GM21390 (cell line): Measurements from ENCODE around the gene MKNK2.

Experiments used
- ATAC-seq: cut with Tn5 transposase; IDR thresholded peaks from one replicate; pipeline ENCODE4 v1.9.1; 2021; ENCODE audit not compliant: unreplicated experiment

MKNK2 gene

DNA sequence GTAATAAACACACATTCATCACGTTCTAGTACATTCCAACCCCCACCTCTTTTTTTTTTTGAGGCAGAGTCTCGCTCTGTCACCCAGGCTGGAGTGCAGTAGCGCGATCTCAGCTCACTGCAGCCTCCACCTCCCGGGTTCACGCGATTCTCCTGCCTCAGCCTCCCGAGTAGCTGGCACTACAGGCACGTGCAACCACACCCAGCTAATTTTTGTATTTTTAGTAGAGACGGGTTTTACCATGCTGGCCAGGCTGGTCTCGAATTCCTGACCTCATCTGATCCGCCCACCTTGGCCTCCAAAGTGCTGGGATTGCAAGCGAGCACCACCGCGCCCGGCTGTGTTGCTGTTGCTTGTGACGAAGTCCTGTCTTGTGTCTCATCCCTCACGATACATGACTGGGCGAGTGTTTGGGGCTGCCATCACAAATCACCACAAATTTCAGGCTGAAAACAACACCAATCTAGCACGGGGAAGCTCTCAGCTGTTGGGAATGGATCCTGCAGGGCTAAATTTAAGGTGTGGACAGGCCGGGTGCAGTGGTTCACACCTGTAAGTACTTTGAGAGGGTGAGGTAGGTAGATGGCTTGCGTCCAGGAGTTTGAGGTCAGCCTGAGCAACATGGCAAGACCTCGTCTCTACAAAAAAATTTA is 29.4 kb upstream of the MKNK2 start:
- ATAC-seq: no peak

- ATAC-seq: no peak
Measured at GRCh38 chr19:2079865-2080301, 28.8 kb upstream of the MKNK2 start.

GRCh38 chr19:2079076-2079864 is 28.2 kb upstream of the MKNK2 start:
- ATAC-seq: no peak

DNA sequence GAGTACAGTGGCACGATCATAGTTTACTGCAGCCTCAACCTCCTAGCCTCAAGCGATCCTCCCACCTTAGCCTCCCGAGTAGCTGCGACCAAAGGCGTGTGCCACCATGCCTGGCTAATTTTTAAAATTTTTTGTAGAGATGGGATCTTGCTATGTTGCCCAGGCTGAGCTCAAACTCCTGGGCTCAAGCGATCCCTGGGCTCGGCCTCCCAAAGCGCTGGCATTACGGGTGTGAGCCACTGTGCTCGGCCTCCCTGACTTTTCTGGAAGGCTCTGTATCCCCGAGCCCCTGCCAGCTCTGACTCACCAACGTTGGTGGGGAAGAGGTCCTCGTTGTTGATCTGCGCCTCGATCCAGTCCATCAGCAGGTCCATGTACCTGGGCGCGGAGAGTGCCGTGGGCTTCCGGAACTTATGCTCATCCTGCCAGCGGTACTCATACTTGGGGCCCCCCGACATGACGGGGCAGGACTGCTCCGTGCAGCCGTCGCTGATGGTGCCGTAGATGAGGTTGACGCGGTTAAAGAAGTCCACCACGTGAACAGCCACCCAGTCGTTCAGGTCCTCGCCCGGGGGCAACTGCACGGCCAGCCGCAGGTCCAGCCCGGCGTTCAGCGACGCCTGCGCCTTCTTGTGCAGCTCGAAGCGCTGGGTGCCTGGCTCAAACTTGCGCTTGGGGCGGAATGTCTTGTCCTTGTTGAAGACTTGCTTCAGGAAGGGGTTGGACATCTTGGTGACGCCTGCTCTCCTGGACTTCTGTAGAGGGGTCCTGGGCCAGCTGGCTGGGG is 27.0 kb upstream of the MKNK2 start:
- ATAC-seq: no peak

- no peak for ATAC-seq
Measured at GRCh38 chr19:2077398-2077797, 26.4 kb upstream of the MKNK2 start.

DNA sequence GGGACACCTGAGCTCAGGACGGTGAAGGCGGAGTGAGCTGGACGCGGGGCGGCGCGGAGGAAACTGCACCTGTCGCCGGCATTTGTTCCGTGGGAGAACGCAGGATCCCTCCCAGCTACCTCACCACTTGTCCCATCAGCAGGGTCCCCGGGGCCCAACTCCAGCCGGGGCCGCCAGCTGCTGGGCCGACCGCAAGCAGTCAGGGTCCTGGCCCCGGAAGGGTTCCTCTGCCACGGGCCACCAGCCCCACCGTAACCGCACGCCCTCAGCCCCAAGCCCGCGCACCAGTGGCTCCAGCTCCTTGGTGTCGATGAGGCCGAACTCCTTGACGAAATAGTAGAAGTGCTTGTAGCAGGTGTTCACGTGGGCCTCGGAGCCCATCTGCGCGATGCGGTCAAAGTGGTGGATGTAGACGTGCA is 25.5 kb upstream of the MKNK2 start:
- no peak for ATAC-seq

DNA sequence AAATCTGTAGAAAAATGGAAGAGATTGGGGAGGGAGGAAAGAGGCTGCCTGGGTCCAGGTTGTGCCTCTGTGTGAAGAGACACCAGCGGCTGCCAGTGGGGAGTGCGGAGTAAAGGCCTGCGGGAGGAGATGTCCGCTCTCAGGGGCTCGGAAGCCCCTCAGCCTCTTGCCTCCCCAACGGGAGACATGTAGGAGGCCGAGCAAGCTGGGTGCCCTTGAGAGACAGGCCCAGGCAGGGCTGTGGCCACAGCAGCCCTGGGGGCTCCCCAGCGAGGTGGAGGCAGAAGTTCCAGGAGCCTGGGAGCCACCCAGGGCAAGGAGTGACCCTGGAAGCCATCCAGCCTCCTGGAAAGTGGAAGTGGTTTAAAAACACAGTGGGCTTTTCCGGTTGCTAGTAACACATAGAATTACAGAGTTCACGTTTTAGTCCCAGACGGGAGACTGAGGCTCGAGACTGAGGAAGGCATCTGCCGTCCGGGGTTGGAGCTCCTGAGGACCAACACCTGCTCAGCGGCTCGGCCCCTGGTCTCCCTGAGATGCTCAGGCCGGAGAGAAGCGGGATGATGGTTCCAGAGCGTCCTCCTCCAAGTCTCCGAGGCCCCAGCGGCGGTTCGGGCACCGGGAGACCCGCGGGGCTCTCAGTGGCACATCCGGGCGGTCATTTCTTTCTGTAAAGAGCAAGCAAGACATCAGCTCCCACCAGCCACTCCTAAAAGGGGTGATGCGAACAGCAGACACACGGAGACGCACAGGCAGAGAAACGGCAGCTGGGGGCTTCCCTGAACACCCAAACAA is 21.9 kb upstream of the MKNK2 start:
- ATAC-seq: no peak

- no peak for ATAC-seq
Measured at GRCh38 chr19:2070986-2071673, 20.1 kb upstream of the MKNK2 start.

DNA sequence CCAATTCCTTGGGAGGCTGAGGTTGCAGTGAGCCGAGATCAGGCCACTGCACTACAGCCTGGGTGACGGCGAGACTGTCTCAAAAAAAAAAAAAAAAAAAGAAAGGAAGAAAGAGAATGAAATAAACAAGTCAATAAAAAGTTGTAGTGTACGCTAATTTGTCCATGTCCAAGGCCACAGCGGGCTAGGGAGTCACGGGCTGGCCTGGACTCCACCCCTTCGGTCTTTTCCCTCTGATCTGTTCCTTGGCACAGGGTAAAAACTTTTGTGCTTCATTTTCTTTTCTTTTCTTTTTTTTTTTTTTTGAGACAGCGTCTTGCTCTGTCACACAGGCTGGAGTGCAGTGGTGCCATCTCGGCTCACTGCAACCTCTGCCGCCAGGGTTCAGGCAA is 19.4 kb upstream of the MKNK2 start:
- no peak for ATAC-seq

GRCh38 chr19:2064788-2065524 is 13.9 kb upstream of the MKNK2 start:
- ATAC-seq: no peak

GRCh38 chr19:2064395-2064787 is 13.3 kb upstream of the MKNK2 start:
- ATAC-seq: no peak

- ATAC-seq: no peak
Measured at GRCh38 chr19:2063824-2064223, 12.8 kb upstream of the MKNK2 start.

GRCh38 chr19:2062770-2063169 is 11.7 kb upstream of the MKNK2 start:
- no peak for ATAC-seq

- no peak for ATAC-seq
Measured at GRCh38 chr19:2062389-2062729, 11.3 kb upstream of the MKNK2 start.

DNA sequence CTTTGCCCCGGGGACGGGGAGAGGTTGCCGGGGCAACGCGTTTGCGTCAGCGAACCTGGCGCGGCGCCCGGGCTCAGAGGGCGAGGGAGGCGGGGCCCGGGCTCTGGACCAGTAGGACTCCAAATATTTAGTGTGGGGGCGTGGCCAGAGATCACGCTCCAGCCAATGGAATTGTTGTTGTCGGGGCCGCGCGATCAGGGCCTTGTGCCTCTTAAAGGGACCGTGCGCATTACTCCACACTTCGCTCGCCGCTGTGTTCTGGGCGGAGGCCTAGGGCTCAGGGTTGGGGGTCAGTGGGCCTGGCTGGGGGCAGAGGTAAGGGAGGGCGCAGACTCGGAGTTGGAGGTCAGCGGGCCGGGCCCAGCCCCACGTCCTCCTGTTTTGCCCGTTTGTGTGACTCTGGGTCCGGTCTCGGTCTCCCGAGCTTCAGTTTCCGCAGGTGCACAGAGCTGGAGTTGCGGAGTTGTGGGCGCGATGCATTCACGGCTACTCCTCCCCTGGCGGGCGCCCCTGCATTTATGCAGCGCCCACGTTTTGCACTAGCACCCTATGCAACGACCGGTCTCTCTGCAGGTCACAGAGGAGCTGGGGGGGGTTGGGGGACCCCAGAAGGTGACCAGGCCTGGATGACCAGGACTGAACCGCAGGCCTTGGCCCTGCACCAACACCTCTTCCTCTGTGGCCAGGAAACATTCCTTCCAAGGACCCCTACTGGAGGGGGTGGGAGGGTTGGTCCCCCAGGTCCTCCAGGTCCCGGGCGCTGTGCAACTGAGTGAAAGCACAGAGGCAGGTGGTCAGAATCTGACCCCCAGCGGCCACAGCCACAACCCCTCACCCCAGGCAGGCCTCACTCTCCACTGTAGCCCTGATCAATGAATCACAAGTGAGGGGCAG is 10.7 kb upstream of the MKNK2 start:
- ATAC-seq: peak; percentile 77

DNA sequence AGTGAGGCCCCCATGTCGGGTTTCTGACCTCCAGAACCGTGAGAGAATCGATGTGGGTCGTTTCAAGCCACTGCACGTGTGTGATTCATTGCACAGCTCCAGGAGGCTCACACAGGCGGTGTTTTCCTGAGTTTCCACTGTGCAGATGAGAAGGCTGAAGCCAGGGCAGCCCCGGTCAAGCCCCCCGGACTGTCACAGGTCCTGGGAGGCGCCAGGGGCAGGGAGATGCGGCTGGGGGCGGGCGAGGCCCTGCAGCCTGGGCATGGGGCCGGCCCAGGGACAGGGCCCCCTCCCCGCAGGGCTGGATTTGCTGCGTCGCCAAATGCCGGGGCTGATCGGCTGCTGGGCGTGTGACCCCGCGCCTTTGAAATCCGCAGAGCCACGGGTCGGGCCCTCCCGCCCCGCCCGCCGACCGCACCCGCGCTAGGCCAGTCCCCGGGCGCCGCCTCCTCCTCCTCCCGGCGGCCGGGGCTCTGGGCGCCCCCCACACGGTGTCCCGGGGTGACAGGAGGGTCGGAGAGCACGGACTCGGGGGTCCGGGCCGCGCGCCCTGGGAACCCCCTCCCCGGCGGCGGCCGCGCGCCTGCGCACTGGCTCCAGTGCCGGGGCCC is 9.9 kb upstream of the MKNK2 start:
- ATAC-seq: peak; percentile 22

DNA sequence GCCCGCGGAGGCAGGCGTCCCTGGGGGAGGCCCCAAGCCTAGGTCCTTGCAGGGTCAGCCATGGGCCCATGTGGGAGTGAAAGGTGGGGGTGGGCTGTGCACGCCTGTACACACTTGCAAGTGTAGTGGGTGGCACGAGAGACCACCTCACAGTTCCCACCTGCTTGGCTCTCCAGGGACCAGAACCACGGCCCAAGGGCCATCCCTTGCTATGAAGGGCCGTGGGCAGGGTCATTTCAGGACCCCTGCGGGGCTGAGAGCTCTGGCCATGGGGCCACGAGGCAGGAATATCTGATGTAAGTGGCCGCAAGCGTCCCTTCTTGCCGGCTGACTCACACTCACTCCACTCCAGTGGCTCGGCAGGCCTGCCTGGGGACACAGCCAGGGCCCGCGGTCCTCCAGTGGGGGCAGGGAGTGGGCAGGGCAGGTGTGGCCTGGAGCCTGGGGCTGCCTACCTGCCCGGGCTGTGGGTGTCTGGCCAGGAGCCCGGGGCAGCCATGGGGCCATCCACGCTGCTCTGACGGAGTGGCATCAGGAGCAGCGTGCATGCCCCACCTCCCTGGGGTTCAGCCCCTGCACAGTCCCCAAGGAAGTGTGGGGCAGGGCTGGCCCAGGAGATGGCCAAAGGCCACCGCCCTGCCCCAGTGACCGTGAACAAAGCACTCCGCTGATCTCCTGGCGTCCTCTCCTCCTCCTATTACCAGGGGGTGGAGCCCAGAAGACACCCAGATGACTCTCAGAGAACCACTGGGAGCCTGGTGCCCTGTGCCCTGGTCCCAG is 8.6 kb upstream of the MKNK2 start:
- ATAC-seq: no peak
